Measurements from ENCODE around the gene KCNK2.

The KCNK2 gene

DNA sequence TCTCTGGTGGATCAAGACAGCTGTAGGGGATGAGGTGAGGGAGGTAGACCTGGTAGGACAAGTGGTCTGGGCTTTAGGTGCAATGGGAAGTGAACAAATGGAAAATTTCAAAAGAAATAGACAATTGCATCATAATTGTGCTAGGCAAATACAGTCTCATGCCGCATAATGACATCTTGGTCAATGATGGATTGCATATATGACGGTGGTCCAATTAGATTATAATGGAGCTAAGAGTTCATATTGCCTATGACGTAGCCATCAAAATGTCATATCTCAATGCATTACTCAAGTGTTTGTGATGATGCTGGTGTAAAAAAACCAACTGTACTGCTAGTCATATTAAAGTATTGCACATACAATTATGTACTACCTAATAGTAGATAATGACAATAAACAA lies 19.0 kb downstream of the KCNK2 start:
- no peaks in the 10 kb centered on the region for H3K36me3 ChIP-seq (ENCODE audit: control insufficient read depth, insufficient read depth, low read length)
- H3K4me3 ChIP-seq (ENCODE audit: extremely low read depth, insufficient read depth, low read length, poor library complexity, severe bottlenecking): no peak overlapping the region
- 80% methylated on average over 2 of the region's 3 CpGs; no CpG with 5 or more reads in 1 of the 2 experiments for WGBS, 2 experiments (ENCODE audit: insufficient coverage in 2 of 2)

GRCh38 chr1:215104283-215104682 lies 21.7 kb downstream of the KCNK2 start:
- no peak overlapping the region for H3K4me3 ChIP-seq (ENCODE audit: extremely low read depth, insufficient read depth, low read length, poor library complexity, severe bottlenecking)
- 10 to 45% methylated on average over 2 of the region's 3 CpGs for WGBS, 2 experiments (ENCODE audit: insufficient coverage in 2 of 2)
- no peaks in the 10 kb centered on the region for H3K4me1 ChIP-seq (ENCODE audit: control insufficient read depth, insufficient read depth, low read length, poor library complexity, severe bottlenecking)
- H3K9me3 ChIP-seq (ENCODE audit: control insufficient read depth, low read length): no peaks in the 10 kb centered on the region
- H3K27ac ChIP-seq (ENCODE audit: low read depth, low read length, severe bottlenecking): no peak overlapping the region
- H3K36me3 ChIP-seq (ENCODE audit: control insufficient read depth, insufficient read depth, low read length): no peaks in the 10 kb centered on the region

More for the DNA sequence above, 19.0 kb downstream of the KCNK2 start:
- Histone ChIP-seq H3K27ac (ENCODE audit: low read depth, low read length, severe bottlenecking) (no peak overlapping the region), H3K9me3 (ENCODE audit: control insufficient read depth, low read length) (no peaks in the 10 kb centered on the region), H3K4me1 (ENCODE audit: control insufficient read depth, insufficient read depth, low read length, poor library complexity, severe bottlenecking) (no peaks in the 10 kb centered on the region)

- H3K9me3 ChIP-seq (ENCODE audit: control insufficient read depth, low read length): no peaks in the 10 kb centered on the region
- no peaks in the 10 kb centered on the region for H3K4me1 ChIP-seq (ENCODE audit: control insufficient read depth, insufficient read depth, low read length, poor library complexity, severe bottlenecking)
- H3K36me3 ChIP-seq (ENCODE audit: control insufficient read depth, insufficient read depth, low read length): no peaks in the 10 kb centered on the region
- WGBS, 2 experiments (ENCODE audit: insufficient coverage in 2 of 2): 90 to 100% methylated on average over 1 of the region's 2 CpGs
- no peak overlapping the region for H3K27ac ChIP-seq (ENCODE audit: low read depth, low read length, severe bottlenecking)
- H3K4me3 ChIP-seq (ENCODE audit: extremely low read depth, insufficient read depth, low read length, poor library complexity, severe bottlenecking): no peak overlapping the region
Observed at GRCh38 chr1:215106067-215106466, 23.5 kb downstream of the KCNK2 start.

GRCh38 chr1:215109171-215109570 lies 26.6 kb downstream of the KCNK2 start:
- Histone ChIP-seq H3K27ac (ENCODE audit: low read depth, low read length, severe bottlenecking) (no peak overlapping the region), H3K4me1 (ENCODE audit: control insufficient read depth, insufficient read depth, low read length, poor library complexity, severe bottlenecking) (no peaks in the 10 kb centered on the region), H3K4me3 (ENCODE audit: extremely low read depth, insufficient read depth, low read length, poor library complexity, severe bottlenecking) (no peak overlapping the region), H3K36me3 (ENCODE audit: control insufficient read depth, insufficient read depth, low read length) (no peaks in the 10 kb centered on the region), H3K9me3 (ENCODE audit: control insufficient read depth, low read length) (no peaks in the 10 kb centered on the region)
- no CpG with 5 or more reads among the region's 5 CpGs for WGBS, 2 experiments (ENCODE audit: insufficient coverage in 2 of 2)

- H3K9me3 ChIP-seq (ENCODE audit: control insufficient read depth, low read length): no peaks in the 10 kb centered on the region
- WGBS, 2 experiments (ENCODE audit: insufficient coverage in 2 of 2): no CpG with 5 or more reads among the region's 3 CpGs
- H3K4me3 ChIP-seq (ENCODE audit: extremely low read depth, insufficient read depth, low read length, poor library complexity, severe bottlenecking): no peak overlapping the region
- H3K36me3 ChIP-seq (ENCODE audit: control insufficient read depth, insufficient read depth, low read length): no peaks in the 10 kb centered on the region
- no peak overlapping the region for H3K27ac ChIP-seq (ENCODE audit: low read depth, low read length, severe bottlenecking)
- no peaks in the 10 kb centered on the region for H3K4me1 ChIP-seq (ENCODE audit: control insufficient read depth, insufficient read depth, low read length, poor library complexity, severe bottlenecking)
Observed at GRCh38 chr1:215111916-215112315, 29.4 kb downstream of the KCNK2 start.

DNA sequence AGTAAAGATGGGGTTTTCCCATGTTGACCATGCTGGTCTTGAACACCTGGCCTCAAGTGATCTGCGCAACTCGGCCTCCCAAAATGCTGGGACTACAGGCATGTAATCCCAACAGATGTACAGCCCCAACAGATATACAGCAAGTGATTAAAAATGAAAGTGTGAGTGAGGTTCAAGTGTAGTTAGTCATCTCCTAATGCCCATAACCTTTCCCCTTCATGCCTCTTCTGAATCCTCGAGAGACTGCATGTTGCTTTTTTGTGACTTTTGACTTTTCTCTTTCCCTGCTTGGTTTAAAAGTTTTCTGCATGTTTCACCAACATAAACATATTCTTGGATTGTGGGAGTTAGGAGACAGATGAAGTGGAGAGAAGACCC lies 31.2 kb downstream of the KCNK2 start:
- Histone ChIP-seq H3K4me1 (ENCODE audit: control insufficient read depth, insufficient read depth, low read length, poor library complexity, severe bottlenecking) (no peaks in the 10 kb centered on the region), H3K27ac (ENCODE audit: low read depth, low read length, severe bottlenecking) (no peak overlapping the region), H3K36me3 (ENCODE audit: control insufficient read depth, insufficient read depth, low read length) (no peaks in the 10 kb centered on the region), H3K4me3 (ENCODE audit: extremely low read depth, insufficient read depth, low read length, poor library complexity, severe bottlenecking) (no peak overlapping the region), H3K9me3 (ENCODE audit: control insufficient read depth, low read length) (no peaks in the 10 kb centered on the region)
- 80% methylated on average over 1 of the region's 3 CpGs for WGBS, 2 experiments (ENCODE audit: insufficient coverage in 2 of 2)

- no peak overlapping the region for H3K27ac ChIP-seq (ENCODE audit: low read depth, low read length, severe bottlenecking)
- H3K36me3 ChIP-seq (ENCODE audit: control insufficient read depth, insufficient read depth, low read length): no peaks in the 10 kb centered on the region
- no peaks in the 10 kb centered on the region for H3K9me3 ChIP-seq (ENCODE audit: control insufficient read depth, low read length)
- 86% methylated on average over 1 of the region's 2 CpGs; no CpG with 5 or more reads in 1 of the 2 experiments for WGBS, 2 experiments (ENCODE audit: insufficient coverage in 2 of 2)
- no peaks in the 10 kb centered on the region for H3K4me1 ChIP-seq (ENCODE audit: control insufficient read depth, insufficient read depth, low read length, poor library complexity, severe bottlenecking)
- no peak overlapping the region for H3K4me3 ChIP-seq (ENCODE audit: extremely low read depth, insufficient read depth, low read length, poor library complexity, severe bottlenecking)
Observed at GRCh38 chr1:215114154-215114933, 31.8 kb downstream of the KCNK2 start.

DNA sequence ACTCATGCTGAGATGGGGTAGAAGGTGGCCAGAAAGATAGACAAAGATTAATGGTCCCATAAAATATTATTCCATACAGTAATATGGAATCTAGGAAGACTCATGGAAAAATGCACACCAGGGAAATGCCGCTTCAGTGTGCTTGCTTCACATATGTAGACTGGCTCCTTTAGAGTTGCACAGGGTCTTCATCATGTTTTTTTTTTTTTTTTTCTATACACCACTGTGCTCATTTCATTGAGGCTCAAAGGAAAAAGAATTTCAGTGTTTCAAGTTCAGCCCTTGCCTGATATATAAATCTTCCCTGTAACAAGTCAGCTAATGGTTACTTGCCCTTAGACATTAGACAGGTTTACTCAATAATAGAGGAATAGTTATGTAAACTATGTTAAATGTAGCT lies 33.2 kb downstream of the KCNK2 start:
- Histone ChIP-seq H3K4me1 (ENCODE audit: control insufficient read depth, insufficient read depth, low read length, poor library complexity, severe bottlenecking) (no peaks in the 10 kb centered on the region), H3K27ac (ENCODE audit: low read depth, low read length, severe bottlenecking) (no peak overlapping the region), H3K9me3 (ENCODE audit: control insufficient read depth, low read length) (no peaks in the 10 kb centered on the region), H3K4me3 (ENCODE audit: extremely low read depth, insufficient read depth, low read length, poor library complexity, severe bottlenecking) (no peak overlapping the region), H3K36me3 (ENCODE audit: control insufficient read depth, insufficient read depth, low read length) (no peaks in the 10 kb centered on the region)
- WGBS, 2 experiments (ENCODE audit: insufficient coverage in 2 of 2): 71% methylated on average over 1 of the region's 1 CpG; no CpG with 5 or more reads in 1 of the 2 experiments

DNA sequence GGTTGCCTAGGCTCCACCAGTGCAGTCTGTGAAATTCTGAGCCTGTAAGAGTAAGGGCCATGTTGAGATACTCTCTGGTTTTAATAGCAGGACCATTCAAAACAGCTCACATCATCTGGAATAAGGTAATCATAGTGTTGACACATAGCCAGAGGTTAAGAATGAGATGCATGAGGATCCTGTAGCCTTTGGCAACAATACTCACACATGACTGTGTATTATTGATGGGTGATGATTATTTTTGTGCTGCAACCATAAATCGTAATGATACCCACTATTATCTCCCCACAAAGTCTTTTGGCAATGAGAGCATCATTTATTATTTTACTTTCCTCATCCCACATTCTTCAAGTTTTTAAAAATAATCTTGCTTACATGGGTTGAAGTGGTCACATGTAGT lies 35.5 kb downstream of the KCNK2 start:
- H3K36me3 ChIP-seq (ENCODE audit: control insufficient read depth, insufficient read depth, low read length): no peaks in the 10 kb centered on the region
- no CpG with 5 or more reads among the region's 1 CpG for WGBS, 2 experiments (ENCODE audit: insufficient coverage in 2 of 2)
- no peak overlapping the region for H3K27ac ChIP-seq (ENCODE audit: low read depth, low read length, severe bottlenecking)
- H3K4me3 ChIP-seq (ENCODE audit: extremely low read depth, insufficient read depth, low read length, poor library complexity, severe bottlenecking): no peak overlapping the region
- no peaks in the 10 kb centered on the region for H3K9me3 ChIP-seq (ENCODE audit: control insufficient read depth, low read length)
- H3K4me1 ChIP-seq (ENCODE audit: control insufficient read depth, insufficient read depth, low read length, poor library complexity, severe bottlenecking): no peaks in the 10 kb centered on the region

DNA sequence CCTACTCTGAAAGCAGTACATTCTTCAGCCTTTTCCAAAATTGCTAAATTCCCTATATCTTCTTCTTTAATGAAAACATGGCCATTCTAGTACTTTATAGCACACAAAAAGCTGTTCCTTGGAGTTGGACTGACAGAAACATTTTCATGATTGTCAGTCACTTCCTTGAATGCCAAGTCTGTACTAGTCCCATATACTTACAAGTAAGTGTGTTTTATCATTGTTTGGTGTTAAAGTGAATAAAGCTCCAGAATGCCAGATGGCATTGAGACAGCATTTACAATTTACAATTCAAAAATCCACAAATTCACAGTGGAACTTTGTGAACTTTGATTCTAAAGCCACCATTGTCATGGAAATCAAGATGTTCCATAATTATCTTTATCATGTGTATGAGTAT lies 36.5 kb downstream of the KCNK2 start:
- Histone ChIP-seq H3K4me3 (ENCODE audit: extremely low read depth, insufficient read depth, low read length, poor library complexity, severe bottlenecking) (no peak overlapping the region), H3K4me1 (ENCODE audit: control insufficient read depth, insufficient read depth, low read length, poor library complexity, severe bottlenecking) (no peaks in the 10 kb centered on the region), H3K27ac (ENCODE audit: low read depth, low read length, severe bottlenecking) (no peak overlapping the region), H3K36me3 (ENCODE audit: control insufficient read depth, insufficient read depth, low read length) (no peaks in the 10 kb centered on the region), H3K9me3 (ENCODE audit: control insufficient read depth, low read length) (no peaks in the 10 kb centered on the region)

DNA sequence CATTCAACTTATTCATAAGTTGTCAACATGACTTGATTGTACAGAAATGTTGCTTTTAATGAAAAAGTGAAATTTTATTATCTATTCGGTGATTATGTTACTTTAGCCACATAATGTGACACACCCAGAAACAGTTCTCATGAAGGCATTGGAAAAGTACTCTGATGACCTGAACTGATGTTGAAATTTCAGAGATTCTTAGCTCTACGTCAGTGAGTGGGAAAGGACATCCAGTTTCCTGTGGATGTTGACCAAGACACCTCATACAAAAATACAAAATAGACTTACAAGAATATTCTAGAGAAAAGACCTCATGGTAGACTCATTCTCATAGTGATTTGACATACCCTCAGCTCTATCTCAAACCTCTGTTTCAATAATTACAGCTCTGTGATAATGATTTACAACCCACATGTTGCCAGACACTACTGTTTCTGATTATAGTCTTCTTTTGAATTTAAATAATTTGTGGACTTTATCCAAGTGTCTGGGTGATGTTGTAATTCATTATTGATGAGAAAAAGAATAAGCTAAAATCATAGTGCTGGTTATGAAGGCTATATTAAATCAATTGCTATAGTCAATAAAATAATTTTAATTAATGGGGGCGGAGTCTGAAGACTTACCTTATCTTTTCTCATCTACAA lies 37.3 kb downstream of the KCNK2 start:
- H3K27ac ChIP-seq (ENCODE audit: low read depth, low read length, severe bottlenecking): no peak overlapping the region
- H3K4me1 ChIP-seq (ENCODE audit: control insufficient read depth, insufficient read depth, low read length, poor library complexity, severe bottlenecking): no peaks in the 10 kb centered on the region
- H3K36me3 ChIP-seq (ENCODE audit: control insufficient read depth, insufficient read depth, low read length): no peaks in the 10 kb centered on the region
- 80 to 100% methylated on average over 1 of the region's 3 CpGs for WGBS, 2 experiments (ENCODE audit: insufficient coverage in 2 of 2)
- H3K4me3 ChIP-seq (ENCODE audit: extremely low read depth, insufficient read depth, low read length, poor library complexity, severe bottlenecking): no peak overlapping the region
- H3K9me3 ChIP-seq (ENCODE audit: control insufficient read depth, low read length): no peaks in the 10 kb centered on the region

All from mesodermal cell (in vitro differentiated cells).